Gastroesophageal sphincter (tissue), 3 donors: ENCODE data around the gene KAZN.

ENCODE experiments used
- CTCF ChIP-seq, 4 experiments: fragments of 200-600 bp in 2 of 4; fragments of 450-650 bp in 2 of 4; sonication (generic) in 1 of 4; IDR thresholded peaks; one replicate each; pipeline ENCODE4 v1.5.1; 2017 to 2019; ENCODE audit warnings: antibody characterized with exemption in 4 of 4, mild to moderate bottlenecking in 2 of 4, moderate library complexity in 2 of 4
- EP300 ChIP-seq: sonication (generic); formaldehyde crosslinking; IDR thresholded peaks from one replicate; pipeline ENCODE4 v1.6.1; 2017; ENCODE audit warnings: antibody characterized with exemption, mild to moderate bottlenecking

DNA sequence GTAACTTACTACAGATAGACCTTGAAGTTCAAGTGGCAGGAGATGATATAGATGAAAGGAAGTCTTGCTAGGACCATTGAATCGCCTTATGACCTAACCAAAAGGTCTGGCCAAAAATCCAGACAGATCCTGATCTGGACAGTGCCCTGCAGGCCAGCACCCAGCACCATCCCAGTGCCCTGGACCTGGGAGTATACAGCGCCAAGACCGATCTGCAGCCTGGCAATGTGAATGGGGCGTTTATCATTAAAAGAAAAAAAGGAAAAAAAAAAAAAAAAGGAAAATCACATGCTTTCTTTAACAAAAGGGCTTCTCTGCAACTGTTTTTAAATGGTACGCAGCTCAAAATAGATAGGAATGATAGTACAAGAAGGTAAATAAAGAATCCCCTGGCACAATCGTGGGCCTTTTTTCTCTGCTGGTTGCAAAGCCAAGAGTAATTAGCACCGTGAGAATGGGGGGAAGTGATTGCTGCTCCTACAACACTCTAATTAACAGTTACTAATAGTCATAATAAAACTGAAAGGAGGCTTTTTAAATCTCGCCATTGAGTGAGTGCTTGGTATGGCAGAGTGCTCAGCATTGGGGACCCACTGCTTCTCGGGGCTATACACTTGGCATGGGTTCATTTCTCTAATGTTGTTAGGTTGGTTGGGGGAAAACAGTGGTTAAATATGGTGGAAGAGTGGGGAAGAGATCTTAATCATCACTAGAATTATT, 146.7 kb downstream of the KAZN start:
- TF ChIP-seq EP300: no peak
- no peak for TF ChIP-seq CTCF (IDR thresholded peaks at IDR 0.05)
